Right atrium auricular region (tissue), 2 donors: Measurements from ENCODE around the gene MLLT3. TPM values are rescaled to one million over a fixed set of nuclear protein-coding genes. Genes with fewer than 3 reads are reported as not detected.

Experiments used
- DNase-seq: peaks from one replicate; pipeline ENCODE4 v3.0.0-alpha.2; 2019; ENCODE audit warnings: low spot score
- H3K27ac ChIP-seq, 2 donors: fragments of 200-600 bp; sonication (generic); 1 replicate in 1 of 2; 2 replicates in 1 of 2; pipeline ENCODE4 v1.5.1; 2016 to 2019
- H3K27me3 ChIP-seq, 2 donors: fragments of 200-600 bp; sonication (generic); one replicate each; pipeline versions ENCODE4 v1.5.1 to v1.6.0; 2017 to 2019
- H3K36me3 ChIP-seq: fragments of 200-600 bp; sonication (generic); one replicate; pipeline ENCODE4 v1.5.1; 2016
- H3K4me1 ChIP-seq, 2 donors: fragments of 200-600 bp; sonication (generic); one replicate each; pipeline versions ENCODE4 v1.5.1 to v1.6.0; 2017 to 2019
- H3K4me3 ChIP-seq, 2 donors: fragments of 200-600 bp; sonication (generic); 1 replicate in 1 of 2; 2 replicates in 1 of 2; pipeline ENCODE4 v1.5.1; 2017 to 2019; ENCODE audit warnings: mild to moderate bottlenecking in 1 of 2, moderate library complexity in 1 of 2
- H3K9me3 ChIP-seq, 2 donors: fragments of 200-600 bp; sonication (generic); one replicate each; pipeline ENCODE4 v1.5.1; 2019
- CTCF ChIP-seq, 2 donors: fragments of 200-600 bp; sonication (generic); IDR thresholded peaks; one replicate each; pipeline ENCODE4 v1.5.1; 2019; ENCODE audit warnings: antibody characterized with exemption in 2 of 2
- total RNA-seq, 2 donors: library from RNA; depleted of rRNA; stranded (reverse); fragments of >200 nt; gene quantifications; one replicate each; pipeline ENCODE4 v1.1.0, GENCODE V29; 2016

The MLLT3 gene
- total RNA-seq, 2 donors from 2014 or later: 5.3 to 7.6 TPM

DNA sequence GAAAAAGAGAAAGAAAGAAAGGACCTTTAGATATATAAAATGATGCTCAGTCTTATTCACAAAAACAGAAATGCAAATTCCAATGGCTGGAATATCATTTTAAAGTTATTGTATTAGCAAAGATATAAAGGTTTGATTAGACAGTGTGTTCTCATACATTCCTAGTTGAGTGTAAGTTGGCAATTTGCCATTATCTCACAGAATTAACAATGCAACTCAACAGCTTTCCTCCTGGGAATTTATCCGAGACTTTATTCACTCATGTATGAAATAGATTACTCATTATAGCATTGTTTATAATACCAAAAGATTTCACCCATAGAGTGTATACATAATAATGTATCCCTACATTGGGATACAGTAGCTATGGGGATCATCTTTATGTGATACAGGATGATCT is 27.1 kb upstream of the MLLT3 start:
- no peak for TF ChIP-seq CTCF (IDR thresholded peaks at IDR 0.05)
- H3K4me1 ChIP-seq: no peaks in the 10 kb centered on the region
- H3K4me3 ChIP-seq: no peak overlapping the region
- no peaks in the 10 kb centered on the region for H3K27me3 ChIP-seq
- H3K27ac ChIP-seq: no peak overlapping the region
- no peaks in the 10 kb centered on the region for H3K36me3 ChIP-seq
- H3K9me3 ChIP-seq: no peaks in the 10 kb centered on the region
- DNase-seq: no peak

DNA sequence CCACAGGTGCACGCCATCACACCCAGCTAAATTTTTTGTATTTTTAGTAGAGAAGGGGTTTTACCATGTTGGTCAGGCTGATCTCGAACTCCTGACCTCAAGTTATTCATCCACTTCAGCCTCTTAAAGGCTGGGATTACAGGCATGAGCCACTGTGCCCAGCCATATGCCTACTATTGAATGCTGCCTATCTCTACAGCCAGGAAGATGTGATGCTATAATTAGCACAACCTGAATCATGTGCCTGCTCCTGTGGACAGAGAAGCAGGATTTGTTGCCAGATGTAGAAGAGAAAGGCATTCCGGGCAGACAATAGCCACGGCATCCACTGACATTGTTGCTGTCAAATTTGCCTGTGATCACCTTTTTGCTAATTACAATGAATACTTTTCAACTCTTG is 24.4 kb upstream of the MLLT3 start:
- Histone ChIP-seq H3K4me1 (no peaks in the 10 kb centered on the region), H3K27me3 (no peaks in the 10 kb centered on the region), H3K9me3 (no peaks in the 10 kb centered on the region), H3K27ac (no peak overlapping the region), H3K4me3 (no peak overlapping the region), H3K36me3 (no peaks in the 10 kb centered on the region)
- TF ChIP-seq CTCF (IDR thresholded peaks at IDR 0.05): no peak
- DNase-seq: no peak

- DNase-seq: no peak
- Histone ChIP-seq H3K27ac (no peak overlapping the region), H3K36me3 (no peaks in the 10 kb centered on the region), H3K4me3 (no peak overlapping the region), H3K9me3 (no peaks in the 10 kb centered on the region), H3K27me3 (no peaks in the 10 kb centered on the region), H3K4me1 (no peaks in the 10 kb centered on the region)
- TF ChIP-seq CTCF (IDR thresholded peaks at IDR 0.05): no peak
Observed at GRCh38 chr9:20643660-20644059, 21.4 kb upstream of the MLLT3 start.

DNA sequence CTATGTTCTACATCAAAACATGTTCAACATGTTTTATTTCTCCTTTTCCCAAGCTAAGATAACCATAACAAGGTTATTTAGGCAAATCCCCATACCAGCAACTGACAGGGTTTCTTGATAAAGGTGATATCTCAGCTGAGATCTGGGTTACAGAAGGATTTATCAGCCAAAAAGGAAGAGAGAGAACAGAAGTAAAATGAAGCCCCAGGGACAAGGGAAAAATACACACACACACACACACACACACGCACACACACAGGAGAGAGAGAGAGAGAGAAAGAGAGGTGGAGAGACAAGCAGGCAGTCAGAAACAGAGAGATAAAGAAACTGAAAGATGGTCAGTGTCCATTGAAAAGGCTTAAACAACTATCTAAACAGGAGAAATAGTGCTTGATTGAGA is 19.7 kb upstream of the MLLT3 start:
- no peak for TF ChIP-seq CTCF (IDR thresholded peaks at IDR 0.05)

GRCh38 chr9:20640331-20641187 is 18.3 kb upstream of the MLLT3 start:
- no peak for DNase-seq
- TF ChIP-seq CTCF (IDR thresholded peaks at IDR 0.05): no peak

More for the DNA sequence above, 19.7 kb upstream of the MLLT3 start:
- Histone ChIP-seq H3K4me3 (no peak overlapping the region), H3K27ac (no peak overlapping the region), H3K9me3 (no peaks in the 10 kb centered on the region), H3K36me3 (no peaks in the 10 kb centered on the region), H3K4me1 (no peaks in the 10 kb centered on the region), H3K27me3 (no peaks in the 10 kb centered on the region)
- DNase-seq: no peak

More at GRCh38 chr9:20640331-20641187, 18.3 kb upstream of the MLLT3 start:
- no peak overlapping the region for H3K27ac ChIP-seq
- no peaks in the 10 kb centered on the region for H3K27me3 ChIP-seq
- no peaks in the 10 kb centered on the region for H3K36me3 ChIP-seq
- H3K4me1 ChIP-seq: no peaks in the 10 kb centered on the region
- H3K9me3 ChIP-seq: no peaks in the 10 kb centered on the region
- no peak overlapping the region for H3K4me3 ChIP-seq
